GM12891 (cell line): ENCODE data around the gene NMT1.

Experiments
- PAX5 ChIP-seq: IDR thresholded peaks from 2 replicates; pipeline ENCODE4 v1.6.1; 2011; ENCODE audit warnings: low read length, moderate library complexity, mild to moderate bottlenecking; ENCODE audit not compliant: insufficient read depth, severe bottlenecking
- POLR2A ChIP-seq: IDR thresholded peaks from 2 replicates; pipeline ENCODE4 v1.6.1; 2011; ENCODE audit warnings: low read depth, low read length, control low read depth
- POLR2AphosphoS5 ChIP-seq: IDR thresholded peaks from 2 replicates; pipeline ENCODE4 v1.6.1; 2011; ENCODE audit warnings: low read depth, low read length, control low read depth
- POU2F2 ChIP-seq: IDR thresholded peaks from 2 replicates; pipeline ENCODE4 v1.6.1; 2011; ENCODE audit warnings: low read depth, mild to moderate bottlenecking, control low read depth, low read length, moderate library complexity
- SPI1 ChIP-seq: IDR thresholded peaks from 2 replicates; pipeline ENCODE4 v1.6.1; 2011; ENCODE audit warnings: low read depth, low read length, control low read depth
- TAF1 ChIP-seq: IDR thresholded peaks from 2 replicates; pipeline ENCODE4 v1.6.1; 2011; ENCODE audit warnings: low read depth, low read length, control low read depth

GRCh38 chr17:45129426-45129939 lies 68.4 kb downstream of the NMT1 start:
- no peak for TF ChIP-seq POLR2A
- no peak for TF ChIP-seq TAF1
- TF ChIP-seq POLR2AphosphoS5 = no peak
- no peak for TF ChIP-seq PAX5
- TF ChIP-seq SPI1 = no peak
- no peak for TF ChIP-seq POU2F2
